BLaER1 (cell line): ENCODE results near the gene E2F7.

Experiments
- H3K27ac ChIP-seq: shearing (Covaris generic); formaldehyde crosslinking; 2 replicates; pipeline ENCODE4 v1.8.1; 2022
- H3K27me3 ChIP-seq: shearing (Covaris generic); formaldehyde crosslinking; 2 replicates; pipeline ENCODE4 v1.8.1; 2022
- H3K36me3 ChIP-seq: shearing (Covaris generic); formaldehyde crosslinking; 2 replicates; pipeline ENCODE4 v1.8.1; 2022
- H3K4me1 ChIP-seq: shearing (Covaris generic); formaldehyde crosslinking; 2 replicates; pipeline ENCODE4 v1.8.1; 2022
- H3K4me2 ChIP-seq: shearing (Covaris generic); formaldehyde crosslinking; 2 replicates; pipeline ENCODE4 v1.8.1; 2022
- H3K4me3 ChIP-seq: shearing (Covaris generic); formaldehyde crosslinking; 2 replicates; pipeline ENCODE4 v1.8.1; 2022
- H3K9ac ChIP-seq: shearing (Covaris generic); formaldehyde crosslinking; 2 replicates; pipeline ENCODE4 v1.8.1; 2022
- H3K9me3 ChIP-seq: shearing (Covaris generic); formaldehyde crosslinking; 2 replicates; pipeline ENCODE4 v1.8.1; 2022
- H4K20me1 ChIP-seq: shearing (Covaris generic); formaldehyde crosslinking; 2 replicates; pipeline ENCODE4 v1.8.1; 2022
- Cebpa-rat ChIP-seq: shearing (Covaris generic); IDR thresholded peaks from 2 replicates; pipeline ENCODE4 v1.8.1; 2022

Gene E2F7, protein sequence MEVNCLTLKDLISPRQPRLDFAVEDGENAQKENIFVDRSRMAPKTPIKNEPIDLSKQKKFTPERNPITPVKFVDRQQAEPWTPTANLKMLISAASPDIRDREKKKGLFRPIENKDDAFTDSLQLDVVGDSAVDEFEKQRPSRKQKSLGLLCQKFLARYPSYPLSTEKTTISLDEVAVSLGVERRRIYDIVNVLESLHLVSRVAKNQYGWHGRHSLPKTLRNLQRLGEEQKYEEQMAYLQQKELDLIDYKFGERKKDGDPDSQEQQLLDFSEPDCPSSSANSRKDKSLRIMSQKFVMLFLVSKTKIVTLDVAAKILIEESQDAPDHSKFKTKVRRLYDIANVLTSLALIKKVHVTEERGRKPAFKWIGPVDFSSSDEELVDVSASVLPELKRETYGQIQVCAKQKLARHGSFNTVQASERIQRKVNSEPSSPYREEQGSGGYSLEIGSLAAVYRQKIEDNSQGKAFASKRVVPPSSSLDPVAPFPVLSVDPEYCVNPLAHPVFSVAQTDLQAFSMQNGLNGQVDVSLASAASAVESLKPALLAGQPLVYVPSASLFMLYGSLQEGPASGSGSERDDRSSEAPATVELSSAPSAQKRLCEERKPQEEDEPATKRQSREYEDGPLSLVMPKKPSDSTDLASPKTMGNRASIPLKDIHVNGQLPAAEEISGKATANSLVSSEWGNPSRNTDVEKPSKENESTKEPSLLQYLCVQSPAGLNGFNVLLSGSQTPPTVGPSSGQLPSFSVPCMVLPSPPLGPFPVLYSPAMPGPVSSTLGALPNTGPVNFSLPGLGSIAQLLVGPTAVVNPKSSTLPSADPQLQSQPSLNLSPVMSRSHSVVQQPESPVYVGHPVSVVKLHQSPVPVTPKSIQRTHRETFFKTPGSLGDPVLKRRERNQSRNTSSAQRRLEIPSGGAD

DNA sequence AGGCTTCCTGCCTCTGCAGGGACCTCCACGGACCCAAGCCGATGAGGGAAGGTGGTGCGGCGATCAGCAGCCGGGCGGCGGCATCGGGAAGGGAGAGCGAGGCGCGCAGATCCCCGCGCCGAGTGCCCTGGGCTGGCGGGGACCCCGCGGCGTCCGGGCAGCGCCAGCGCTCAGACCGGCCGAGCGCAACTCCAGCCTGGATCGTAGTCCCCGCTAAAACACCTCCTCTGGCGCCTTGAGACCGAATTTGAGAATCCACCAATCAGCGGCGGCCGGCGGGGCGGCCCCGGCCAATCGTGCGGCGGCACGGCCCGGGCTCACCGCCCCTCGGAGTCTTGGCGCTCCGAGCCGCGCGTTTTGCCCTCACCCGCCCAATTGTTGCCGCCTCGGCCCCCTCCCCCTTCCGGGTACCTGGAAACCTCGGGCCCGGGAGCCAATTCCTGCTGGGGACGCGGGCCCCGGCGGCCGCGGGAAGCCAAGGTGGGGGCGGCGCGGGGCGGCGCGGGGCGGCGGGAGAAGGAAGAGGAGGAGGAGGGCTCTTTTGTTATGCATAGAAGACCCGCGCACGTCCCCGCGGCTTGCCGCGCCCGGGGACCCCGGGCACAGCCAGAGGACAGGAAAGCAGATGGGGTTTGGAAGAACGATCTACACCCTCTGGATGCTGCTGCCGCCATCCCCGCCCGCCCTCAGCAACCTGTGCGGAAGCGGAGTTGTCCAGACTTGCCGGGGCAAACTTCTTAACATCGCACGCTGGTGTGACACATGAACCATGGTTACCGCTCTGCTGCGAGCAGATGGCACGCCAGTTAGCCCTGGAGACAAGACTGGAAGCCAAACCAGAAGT is at the start of gene E2F7:
Gene E2F7 (minus strand): TSS at position 209 of the 844 bp plus-strand sequence. CDS start 934 bp downstream, outside the sequence.
- H3K27ac ChIP-seq, result peak within 1 kb of the TSS; percentile 83
- TF ChIP-seq Cebpa-rat, result no peak
- H3K9ac ChIP-seq, result peak within 1 kb of the TSS; percentile 89
- peak within 1 kb of the TSS; percentile 90 for H3K4me2 ChIP-seq
- H3K4me1 ChIP-seq, result peaks cover 50% of the 10 kb centered on the region
- H3K36me3 ChIP-seq, result peaks cover 9% of the 10 kb centered on the region; the same call in 1 of the 2 replicates
- no peaks in the 10 kb centered on the region for H4K20me1 ChIP-seq
- peak within 1 kb of the TSS; percentile 83 for H3K4me3 ChIP-seq
- H3K9me3 ChIP-seq, result no peaks in the 10 kb centered on the region
- no peaks in the 10 kb centered on the region for H3K27me3 ChIP-seq

DNA sequence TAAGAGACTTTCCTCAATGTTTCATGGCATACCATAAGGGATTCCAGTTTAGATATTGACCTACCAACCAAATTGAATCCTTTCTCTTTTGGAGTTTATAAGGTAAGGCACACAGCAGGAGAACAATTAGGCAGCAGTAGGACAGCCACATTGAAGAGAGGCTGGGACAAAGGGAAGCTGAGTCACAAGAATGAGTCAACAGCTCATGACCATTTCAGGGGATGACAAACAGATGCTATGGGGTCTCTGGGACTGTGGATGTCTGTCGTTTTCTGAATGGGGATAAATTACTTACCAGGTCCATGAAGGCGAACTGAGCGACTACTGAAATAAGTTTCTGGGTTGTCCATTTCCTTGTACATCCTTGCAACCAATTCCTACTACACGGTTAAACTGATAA is 48.6 kb upstream of the E2F7 start:
- no peaks in the 10 kb centered on the region for H3K4me1 ChIP-seq
- H3K4me3 ChIP-seq, result no peak overlapping the region
- no peak for TF ChIP-seq Cebpa-rat
- H3K27me3 ChIP-seq, result no peaks in the 10 kb centered on the region
- no peak overlapping the region for H3K27ac ChIP-seq
- H3K36me3 ChIP-seq, result no peaks in the 10 kb centered on the region
- peaks cover 20% of the 10 kb centered on the region for H3K9me3 ChIP-seq
- no peak overlapping the region for H3K9ac ChIP-seq
- no peaks in the 10 kb centered on the region for H4K20me1 ChIP-seq
- no peak overlapping the region for H3K4me2 ChIP-seq

DNA sequence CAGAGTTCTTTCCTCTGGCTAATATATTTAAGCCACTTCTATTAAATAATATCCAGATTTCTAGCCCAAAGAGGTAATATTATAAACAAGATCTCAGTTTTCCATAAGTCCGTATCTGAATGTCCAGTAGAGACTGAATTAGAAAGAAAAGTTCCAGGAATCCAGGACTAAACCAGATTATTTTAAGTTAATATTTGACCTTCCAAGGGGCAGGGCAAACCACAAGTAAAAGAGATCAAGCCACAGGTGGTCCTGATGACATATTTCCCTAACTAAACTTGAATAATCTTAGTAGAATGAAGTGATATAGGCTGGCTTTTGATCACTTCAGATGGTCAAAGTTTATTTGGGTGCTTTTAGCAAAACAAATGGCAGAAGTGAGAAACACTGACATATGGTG is 43.3 kb upstream of the E2F7 start:
- Histone ChIP-seq H3K27me3 (no peaks in the 10 kb centered on the region), H3K9me3 (peaks cover 20% of the 10 kb centered on the region), H4K20me1 (no peaks in the 10 kb centered on the region), H3K4me1 (no peaks in the 10 kb centered on the region), H3K36me3 (no peaks in the 10 kb centered on the region), H3K4me3 (no peak overlapping the region), H3K27ac (no peak overlapping the region), H3K4me2 (no peak overlapping the region), H3K9ac (no peak overlapping the region)
- no peak for TF ChIP-seq Cebpa-rat

DNA sequence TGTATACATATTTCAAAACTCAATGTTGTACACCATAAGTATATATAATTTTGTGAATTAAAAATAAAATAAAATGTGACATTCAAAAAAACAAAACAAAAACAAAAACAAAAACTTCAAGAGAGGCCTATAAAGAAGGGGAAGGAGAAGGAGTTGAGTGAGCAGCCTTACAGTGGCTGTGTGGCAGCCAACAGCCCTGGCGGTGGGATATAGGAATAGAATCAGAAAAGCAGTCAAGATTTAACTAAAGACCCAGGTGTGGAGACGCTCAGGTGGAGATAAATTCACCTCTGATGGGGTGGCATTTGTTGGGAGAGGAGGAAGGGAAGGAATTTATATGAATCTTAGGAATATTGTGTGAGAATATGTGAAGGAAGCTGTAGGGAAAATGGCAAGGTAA is 41.8 kb upstream of the E2F7 start:
- Histone ChIP-seq H4K20me1 (no peaks in the 10 kb centered on the region), H3K4me3 (no peak overlapping the region), H3K36me3 (no peaks in the 10 kb centered on the region), H3K9me3 (peaks cover 20% of the 10 kb centered on the region), H3K27ac (no peak overlapping the region), H3K4me2 (no peak overlapping the region), H3K4me1 (no peaks in the 10 kb centered on the region), H3K27me3 (no peaks in the 10 kb centered on the region), H3K9ac (no peak overlapping the region)
- no peak for TF ChIP-seq Cebpa-rat

DNA sequence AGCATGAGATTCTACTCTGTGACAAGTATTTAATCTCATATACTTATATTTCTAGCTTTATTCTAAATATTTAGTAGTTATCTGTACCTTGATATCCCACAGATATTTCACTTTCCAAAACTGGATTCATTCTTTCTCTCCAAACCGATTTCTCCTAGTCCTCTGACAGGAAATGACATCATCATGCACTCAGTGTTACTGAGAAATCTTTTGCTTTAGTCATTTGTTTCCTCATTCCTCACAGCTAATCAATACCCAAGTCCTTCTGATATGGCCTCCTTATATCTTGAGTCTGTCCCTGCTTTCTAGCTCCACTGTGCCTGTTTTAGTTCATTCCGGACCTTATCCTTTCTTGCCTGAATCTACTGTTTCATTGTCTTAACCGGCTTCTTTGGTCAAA is 39.4 kb upstream of the E2F7 start:
- no peak overlapping the region for H3K4me3 ChIP-seq
- no peaks in the 10 kb centered on the region for H3K27me3 ChIP-seq
- H3K27ac ChIP-seq, result no peak overlapping the region
- no peaks in the 10 kb centered on the region for H4K20me1 ChIP-seq
- no peak overlapping the region for H3K4me2 ChIP-seq
- H3K36me3 ChIP-seq, result no peaks in the 10 kb centered on the region
- H3K9ac ChIP-seq, result no peak overlapping the region
- no peaks in the 10 kb centered on the region for H3K9me3 ChIP-seq
- no peaks in the 10 kb centered on the region for H3K4me1 ChIP-seq
- no peak for TF ChIP-seq Cebpa-rat

DNA sequence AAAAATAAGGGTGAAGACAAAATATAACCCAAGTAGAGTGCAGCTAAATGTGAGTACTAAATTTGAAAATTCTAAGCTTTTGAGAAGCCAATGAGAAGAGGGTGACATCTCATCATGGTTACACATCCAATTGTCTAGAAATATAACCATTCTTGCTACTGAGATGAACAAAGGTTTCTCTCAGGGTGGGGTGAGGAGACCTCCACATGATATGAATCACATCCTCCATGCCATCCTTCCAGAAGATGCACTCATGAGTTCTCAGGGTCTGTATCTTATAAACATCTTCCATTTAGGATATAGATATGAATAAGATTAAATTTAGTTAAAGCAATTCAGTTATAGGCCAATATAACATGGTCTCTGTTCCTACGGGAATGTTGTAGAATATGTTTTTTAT is 38.9 kb upstream of the E2F7 start:
- Histone ChIP-seq H3K9me3 (no peaks in the 10 kb centered on the region), H3K36me3 (no peaks in the 10 kb centered on the region), H3K27ac (no peak overlapping the region), H3K4me2 (no peak overlapping the region), H3K4me3 (no peak overlapping the region), H3K4me1 (no peaks in the 10 kb centered on the region), H3K9ac (no peak overlapping the region), H3K27me3 (no peaks in the 10 kb centered on the region), H4K20me1 (no peaks in the 10 kb centered on the region)
- no peak for TF ChIP-seq Cebpa-rat

DNA sequence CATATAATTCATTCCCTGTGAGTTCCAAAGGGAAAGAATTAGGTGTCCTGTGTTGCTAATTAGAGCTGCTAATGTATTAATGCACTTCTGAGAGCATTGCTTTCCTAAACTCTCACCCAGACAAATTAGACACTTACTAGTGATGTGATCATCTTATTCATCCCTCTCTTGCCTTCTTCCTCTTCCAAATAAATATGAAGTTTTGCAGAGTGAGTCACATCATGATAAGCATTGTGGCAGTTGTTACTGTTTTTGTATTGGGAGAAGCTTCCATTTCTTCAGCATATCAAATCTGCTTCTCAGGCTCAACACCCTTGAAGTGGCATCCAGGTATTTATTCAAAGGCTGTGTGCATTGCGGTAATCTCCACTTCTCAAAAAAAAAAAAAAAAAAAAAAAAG is 37.3 kb upstream of the E2F7 start:
- H3K27ac ChIP-seq, result no peak overlapping the region
- H3K9me3 ChIP-seq, result no peaks in the 10 kb centered on the region
- H3K27me3 ChIP-seq, result no peaks in the 10 kb centered on the region
- no peaks in the 10 kb centered on the region for H3K36me3 ChIP-seq
- H3K4me1 ChIP-seq, result no peaks in the 10 kb centered on the region
- no peak for TF ChIP-seq Cebpa-rat
- H3K4me3 ChIP-seq, result no peak overlapping the region
- no peak overlapping the region for H3K4me2 ChIP-seq
- no peaks in the 10 kb centered on the region for H4K20me1 ChIP-seq
- H3K9ac ChIP-seq, result no peak overlapping the region

DNA sequence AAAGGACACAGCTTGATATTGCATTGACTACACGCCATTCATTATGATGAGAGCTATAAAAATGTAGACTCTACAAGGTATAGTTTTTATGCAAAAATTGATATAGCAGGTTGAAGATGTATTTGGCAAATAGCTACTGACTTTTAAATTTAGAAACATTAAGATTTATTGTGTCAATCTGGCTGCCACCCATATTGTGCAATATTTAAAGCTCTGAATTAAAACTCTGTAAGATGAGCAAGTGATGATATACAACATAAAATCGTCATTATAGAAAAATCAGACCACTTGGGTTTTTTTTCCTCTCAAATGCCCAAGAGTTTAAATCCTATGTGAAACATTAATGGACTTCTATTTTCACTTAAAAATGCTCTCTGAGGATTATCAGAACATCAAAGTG is 36.8 kb upstream of the E2F7 start:
- H3K27me3 ChIP-seq, result no peaks in the 10 kb centered on the region
- H3K4me3 ChIP-seq, result no peak overlapping the region
- no peaks in the 10 kb centered on the region for H3K9me3 ChIP-seq
- no peaks in the 10 kb centered on the region for H3K4me1 ChIP-seq
- H3K36me3 ChIP-seq, result no peaks in the 10 kb centered on the region
- H3K27ac ChIP-seq, result no peak overlapping the region
- no peak overlapping the region for H3K4me2 ChIP-seq
- TF ChIP-seq Cebpa-rat, result no peak
- H3K9ac ChIP-seq, result no peak overlapping the region
- H4K20me1 ChIP-seq, result no peaks in the 10 kb centered on the region

DNA sequence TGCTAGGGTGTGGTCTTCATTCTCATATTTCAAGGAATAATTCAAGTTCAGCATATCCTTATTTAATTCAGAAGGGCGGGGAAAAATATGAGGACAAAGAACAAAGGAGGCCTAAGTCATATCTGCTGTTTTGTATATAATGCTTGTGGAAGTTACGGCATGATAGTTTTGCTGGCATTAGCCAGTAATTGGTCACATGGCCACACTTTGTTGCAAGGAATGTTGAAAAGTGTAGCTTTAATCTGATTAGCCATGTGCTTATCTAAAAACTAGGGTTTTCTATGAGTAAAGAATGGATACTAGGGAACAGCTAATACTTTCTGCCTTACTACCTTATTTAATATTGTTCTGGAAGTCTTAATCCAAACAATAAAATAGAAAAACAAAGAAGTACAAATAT is 34.4 kb upstream of the E2F7 start:
- Histone ChIP-seq H4K20me1 (no peaks in the 10 kb centered on the region), H3K27ac (no peak overlapping the region), H3K4me2 (no peak overlapping the region), H3K36me3 (no peaks in the 10 kb centered on the region), H3K9me3 (peaks cover 3% of the 10 kb centered on the region; the same call in 1 of the 2 replicates), H3K27me3 (no peaks in the 10 kb centered on the region), H3K4me1 (no peaks in the 10 kb centered on the region), H3K4me3 (no peak overlapping the region), H3K9ac (no peak overlapping the region)
- no peak for TF ChIP-seq Cebpa-rat
